K562 (cell line): ENCODE results near the gene PACS1. TPM values are rescaled to one million over a fixed set of nuclear protein-coding genes. Genes with fewer than 3 reads are reported as not detected.

ENCODE experiments used
- ATAC-seq: fragments of 200-7000 bp; cut with Tn5 transposase; 3 replicates; pipeline ENCODE4 v1.9.1; 2020; ENCODE audit warnings: moderate library complexity
- BruUV-seq: library from RNA; stranded (reverse); fragments of 400-500 nt; replicated peaks from 2 replicates; lab custom pipeline; 2021; lab: Mats Ljungman, UMichigan
- CTCF ChIA-PET: fragments of 300-600 bp; formaldehyde crosslinking; extraction: SDS; loops from one replicate; lab custom pipeline; 2021; ENCODE audit warnings: low intra/inter-chr PET ratio; lab: Yijun Ruan, JAX
- POLR2A ChIA-PET: fragments of 300-600, 350-650 bp; sonication (Branson Sonifier 250); formaldehyde crosslinking; extraction: SDS; loops from one replicate; lab custom pipeline; 2021; ENCODE audit warnings: antibody characterized with exemption, inconsistent platforms; lab: Yijun Ruan, JAX
- DNase-seq, 4 experiments: peaks; one replicate each; pipeline versions ENCODE4 v3.0.0 to v3.0.0-alpha.2; 2011 to 2018; ENCODE audit warnings: low spot score in 3 of 4, mixed read lengths in 3 of 4; ENCODE audit errors: extremely low read depth in 1 of 4
- FAIRE-seq: peaks from 2 replicates; lab custom pipeline; 2011; peaks lifted over from hg19 to GRCh38; lab: Jason Lieb, UNC
- H2AFZ ChIP-seq: 2 replicates; pipeline ENCODE4 v1.6.0; 2011; ENCODE audit warnings: low read depth, low read length, control low read depth, inconsistent platforms
- H3K27ac ChIP-seq: fragments of 200-600 bp; 3 replicates; pipeline ENCODE4 v1.8.0; 2011; ENCODE audit warnings: low read depth, mild to moderate bottlenecking, control low read depth, inconsistent platforms, low read length, moderate library complexity, mixed read lengths; ENCODE audit errors: extremely low read depth
- H3K27me3 ChIP-seq, 2 experiments: fragments of 300-600 bp in 1 of 2; 2 replicates in 1 of 2; 3 replicates in 1 of 2; pipeline versions ENCODE4 v1.6.0 to v1.8.0; 2011; ENCODE audit warnings: inconsistent platforms in 2 of 2, low read length in 2 of 2, mild to moderate bottlenecking in 1 of 2, mixed read lengths in 1 of 2, moderate library complexity in 1 of 2; ENCODE audit not compliant: control insufficient read depth in 2 of 2, insufficient read depth in 2 of 2
- H3K36me3 ChIP-seq: fragments of 300-600 bp; 3 replicates; pipeline ENCODE4 v1.8.0; 2011; ENCODE audit warnings: mild to moderate bottlenecking, low read length, inconsistent platforms; ENCODE audit not compliant: control insufficient read depth, insufficient read depth
- H3K4me1 ChIP-seq, 2 experiments: fragments of 200-600 bp in 1 of 2; replicated peaks in 1 of 2; 2 replicates in 1 of 2; 3 replicates in 1 of 2; pipeline versions ENCODE4 v1.5.1 to v1.8.0; 2011; ENCODE audit warnings: inconsistent platforms in 2 of 2, low read length in 2 of 2, mild to moderate bottlenecking in 1 of 2, mixed read lengths in 1 of 2, moderate library complexity in 1 of 2; ENCODE audit not compliant: control insufficient read depth in 2 of 2, insufficient read depth in 2 of 2
- H3K4me2 ChIP-seq: 2 replicates; pipeline ENCODE4 v1.6.1; 2011; ENCODE audit warnings: low read length, control low read depth, inconsistent platforms, mixed read lengths; ENCODE audit not compliant: insufficient read depth
- H3K4me3 ChIP-seq: fragments of 200-600 bp; sonication (generic), shearing (Covaris generic); 2 replicates; pipeline ENCODE4 v1.5.1; 2016; ENCODE audit warnings: control low read depth, inconsistent platforms
- H3K79me2 ChIP-seq: fragments of 200-600 bp; 3 replicates; pipeline ENCODE4 v1.8.0; 2011; ENCODE audit warnings: low read length, inconsistent platforms; ENCODE audit not compliant: control insufficient read depth, insufficient read depth
- H3K9ac ChIP-seq, 2 experiments: 2 replicates each; pipeline versions ENCODE4 v1.6.0 to v1.6.1; 2011; ENCODE audit warnings: low read depth in 2 of 2, low read length in 2 of 2, control low read depth in 1 of 2, inconsistent platforms in 1 of 2, mild to moderate bottlenecking in 1 of 2, mixed read lengths in 1 of 2; ENCODE audit not compliant: insufficient read depth in 1 of 2
- H3K9me1 ChIP-seq: one replicate; pipeline ENCODE4 v1.6.0; 2011; ENCODE audit warnings: inconsistent platforms, mild to moderate bottlenecking, low read length, moderate library complexity; ENCODE audit not compliant: control insufficient read depth, insufficient read depth
- H3K9me3 ChIP-seq: replicated peaks from 2 replicates; pipeline ENCODE4 v1.5.1; 2011; ENCODE audit warnings: low read depth, low read length, inconsistent platforms; ENCODE audit not compliant: control insufficient read depth, insufficient read depth
- H4K20me1 ChIP-seq: replicated peaks from 2 replicates; pipeline ENCODE4 v1.6.1; 2011; ENCODE audit warnings: low read length, inconsistent platforms, mixed read lengths; ENCODE audit not compliant: control insufficient read depth, insufficient read depth
- ATF6 ChIP-seq: sonication (generic); formaldehyde crosslinking; IDR thresholded peaks from 2 replicates; pipeline ENCODE4 v1.4.0; 2020; ENCODE audit warnings: mild to moderate bottlenecking, missing genetic modification reagents
- CTBP1 ChIP-seq: fragments of 450-650 bp; IDR thresholded peaks from 2 replicates; pipeline ENCODE4 v1.6.1; 2016; ENCODE audit warnings: borderline replicate concordance
- E2F1 ChIP-seq: sonication (generic); formaldehyde crosslinking; IDR thresholded peaks from 2 replicates; pipeline ENCODE4 v1.8.1; 2023; ENCODE audit warnings: mild to moderate bottlenecking, missing genetic modification reagents, moderate library complexity
- ETS1 ChIP-seq: conservative IDR thresholded peaks from 2 replicates; pipeline ENCODE4 v1.6.1; 2011; ENCODE audit warnings: low read depth, mild to moderate bottlenecking, low read length; ENCODE audit not compliant: control insufficient read depth
- MAFF ChIP-seq: IDR thresholded peaks from 2 replicates; pipeline ENCODE4 v1.6.1; 2012; ENCODE audit warnings: low read length, improper control_type of control experiment
- NR2F6 ChIP-seq: fragments of 450-650 bp; formaldehyde crosslinking; IDR thresholded peaks from 2 replicates; pipeline ENCODE4 v1.4.0; 2020; ENCODE audit warnings: mild to moderate bottlenecking
- POLR2A ChIP-seq: fragments of 450-650 bp; conservative IDR thresholded peaks from 2 replicates; pipeline ENCODE4 v1.6.1; 2016
- POU5F1 ChIP-seq: fragments of 150-350 bp; IDR thresholded peaks from 2 replicates; pipeline ENCODE4 v1.6.1; 2014; ENCODE audit warnings: borderline replicate concordance, low read length, low read depth, mild to moderate bottlenecking; ENCODE audit not compliant: partially characterized antibody
- SAP30 ChIP-seq: fragments of 200-600 bp; sonication (generic); IDR thresholded peaks from 2 replicates; pipeline ENCODE4 v1.6.1; 2012; ENCODE audit warnings: borderline replicate concordance, low read depth, mild to moderate bottlenecking, moderate library complexity, low read length, control low read depth, inconsistent platforms; ENCODE audit not compliant: insufficient read depth, poor library complexity, severe bottlenecking
- SETDB1 ChIP-seq: IDR thresholded peaks from one replicate; pipeline ENCODE4 v1.6.1; 2012; ENCODE audit warnings: low read length, control low read depth, inconsistent platforms
- SIN3B ChIP-seq: fragments of 450-650 bp; IDR thresholded peaks from 2 replicates; pipeline ENCODE4 v1.6.1; 2017; ENCODE audit warnings: low read depth, mild to moderate bottlenecking, moderate library complexity
- U2AF2 ChIP-seq: fragments of 200-400 bp; formaldehyde crosslinking; optimal IDR thresholded peaks from 2 replicates; pipeline ENCODE3; 2017; ENCODE audit warnings: low read depth, mild to moderate bottlenecking, low read length
- ZMIZ1 ChIP-seq, 2 experiments: fragments of 150-350 bp in 1 of 2; IDR thresholded peaks; 2 replicates each; pipeline ENCODE4 v1.6.1; 2012 to 2016; ENCODE audit warnings: low read depth in 2 of 2, low read length in 2 of 2, mild to moderate bottlenecking in 1 of 2, moderate library complexity in 1 of 2
- ZNF184 ChIP-seq: sonication (generic); formaldehyde crosslinking; IDR thresholded peaks from 2 replicates; pipeline ENCODE4 v1.5.0; 2020; ENCODE audit warnings: missing genetic modification reagents
- ZNF57 ChIP-seq: fragments of 450-650 bp; formaldehyde crosslinking; IDR thresholded peaks from 2 replicates; pipeline ENCODE4 v1.4.0; 2020; ENCODE audit warnings: mild to moderate bottlenecking, moderate library complexity
- ZNF764 ChIP-seq: fragments of 250-450 bp; sonication (Bioruptor Pico); IDR thresholded peaks from 2 replicates; pipeline ENCODE4 v1.4.0; 2020; ENCODE audit warnings: low read depth, mild to moderate bottlenecking, moderate library complexity
- WGBS: fragments of 100-300 bp; shearing (Covaris generic); methylation state at CpG from one replicate; pipeline ENCODE4 v1.1.6; 2016; ENCODE audit warnings: low coverage, mixed read lengths; ENCODE audit not compliant: insufficient coverage; ENCODE audit errors: missing lambda C conversion rate; 5-methylcytosine and 5-hydroxymethylcytosine counted together
- in situ Hi-C: fragments of 300-500 bp; cut with MboI; formaldehyde crosslinking; loops from 4 replicates; pipeline ENCODE4 v1.15.0; 2018; ENCODE audit warnings: inconsistent platforms, mixed read lengths
- intact Hi-C: fragments of 100-400 bp; cut with micrococcal nuclease; formaldehyde crosslinking; loops from 2 replicates; pipeline ENCODE4 v1.14.2; 2022
- polyA plus RNA-seq, 8 experiments: library from polyadenylated mRNA; depleted of rRNA in 4 of 8; stranded (reverse) in 5 of 8; unstranded in 3 of 8; fragments of >200 nt; fragmentation: Nextera tagmentation in 2 of 8; fragmentation: Illumina TruSeq in 1 of 8; extraction: Ambion mirVana in 2 of 8; extraction: Trizol in 1 of 8; gene quantifications; 2 replicates each; pipeline versions ENCODE4 v1.2.1 to v1.2.3, GENCODE V29; 2011 to 2014; ENCODE audit warnings: inconsistent platforms in 1 of 8, missing spikeins in 1 of 8
- total RNA-seq, 7 experiments: library from RNA; depleted of rRNA in 6 of 7; stranded (reverse); fragments of >200 nt in 6 of 7; fragmentation: Illumina TruSeq in 2 of 7; extraction: Trizol in 2 of 7; gene quantifications; 2 replicates each; pipeline versions ENCODE4 v1.2.1 to v1.2.3, GENCODE V29; 2011 to 2021; ENCODE audit warnings: low replicate concordance in 1 of 7

Gene PACS1
- total and polyA plus RNA-seq, 9 of the 15 experiments (the other 6 are each of a cell fraction or from before 2014, with no cell fraction given), result 0.34 to 28.1 (median 8.5) TPM

- no peak overlapping the region for H3K4me3 ChIP-seq
- 26% methylated on average over 3 of the region's 3 CpGs for WGBS
- TF ChIP-seq U2AF2 (no peak), SAP30 (no peak), ATF6 (no peak), MAFF (no peak), SETDB1 (no peak), ETS1 (no peak), ZMIZ1 (IDR thresholded peaks at IDR 0.05; ENCODE audit: low read depth in 2 of 2, low read length in 2 of 2) (no peak), NR2F6 (CRISPR knock-in tag) (no peak), POU5F1 (no peak), CTBP1 (no peak), ZNF57 (CRISPR knock-in tag) (no peak), ZNF764 (CRISPR knock-in tag) (no peak), ZNF184 (CRISPR knock-in tag) (no peak), POLR2A (no peak), E2F1 (CRISPR knock-in tag) (no peak), SIN3B (no peak)
- TF ChIP-seq, all 486 proteins: peak for 0
- no peak for DNase-seq
- ChIA-PET POLR2A (interaction anchor here (1.5 to 2.1 kb wide), 2 partner anchors 11 to 15 kb away, joined by 3 to 6 read pairs; partner anchors contain the start of genes CATSPER1 and SF3B2), CTCF (no interaction called here)
- Histone ChIP-seq H3K27ac (no peak overlapping the region), H2AFZ (no peak overlapping the region), H3K9ac (no peak overlapping the region), H3K9me1 (no peaks in the 10 kb centered on the region), H3K79me2 (no peaks in the 10 kb centered on the region), H3K4me2 (no peak overlapping the region), H4K20me1 (no peaks in the 10 kb centered on the region), H3K4me1 (no peaks in the 10 kb centered on the region), H3K9me3 (peaks cover 3% of the 10 kb centered on the region; the same call in 1 of the 2 replicates), H3K27me3 (peaks cover 2 to 9% of the 10 kb centered on the region in 2 experiments; a peak in 4 of 5 replicates), H3K36me3 (no peaks in the 10 kb centered on the region)
- no TSS peak for BruUV-seq
- intact Hi-C loops (no loop called here), in situ Hi-C loops (no loop called here)
- no peak for FAIRE-seq
- no peak for ATAC-seq
These were observed 32.7 kb upstream of the PACS1 start for GRCh38 chr11:66037327-66037726.
